T-helper 2 cell (primary cell): Measurements from ENCODE around the gene TIAM1.
A peak's percentile ranks its signal among the peaks of the same experiment; 100 is the strongest.

Source experiments
- DNase-seq, 5 experiments: peaks; one replicate each; pipeline versions ENCODE4 v3.0.0 to v3.0.0-alpha.2; 2012 to 2022

The TIAM1 gene

GRCh38 chr21:31354604-31355443, 10.8 kb upstream of the TIAM1 start:
- DNase-seq, result peak; percentile 16 to 97 (median 69)

GRCh38 chr21:31354122-31354521, 10.1 kb upstream of the TIAM1 start:
- DNase-seq, result no peak

- DNase-seq, result peak in 2 of 5 experiments; percentile 30 to 89
Observed at GRCh38 chr21:31352836-31353235, 8.8 kb upstream of the TIAM1 start.

- DNase-seq, result peak in 1 of 5 experiments; percentile 23
Observed at GRCh38 chr21:31351960-31352359, 7.9 kb upstream of the TIAM1 start.

- DNase-seq, result no peak
Observed at GRCh38 chr21:31351438-31351837, 7.4 kb upstream of the TIAM1 start.

- DNase-seq, result no peak
Observed at GRCh38 chr21:31349208-31349607, 5.1 kb upstream of the TIAM1 start.

- DNase-seq, result no peak
Observed at GRCh38 chr21:31348188-31348587, 4.1 kb upstream of the TIAM1 start.

GRCh38 chr21:31347435-31348032, 3.5 kb upstream of the TIAM1 start:
- no peak for DNase-seq

- no peak for DNase-seq
Observed at GRCh38 chr21:31346256-31346821, 2.3 kb upstream of the TIAM1 start.

- DNase-seq, result no peak
Observed at GRCh38 chr21:31345136-31345535, 1.1 kb upstream of the TIAM1 start.

- no peak for DNase-seq
Observed at GRCh38 chr21:31343030-31343510, 991 bp downstream of the TIAM1 start.

GRCh38 chr21:31342348-31342747, 1.7 kb downstream of the TIAM1 start:
- no peak for DNase-seq

- no peak for DNase-seq
Observed at GRCh38 chr21:31340942-31341487, 3.0 kb downstream of the TIAM1 start.

GRCh38 chr21:31340514-31340913, 3.5 kb downstream of the TIAM1 start:
- no peak for DNase-seq

GRCh38 chr21:31339721-31340120, 4.3 kb downstream of the TIAM1 start:
- no peak for DNase-seq

GRCh38 chr21:31338908-31339368, 5.1 kb downstream of the TIAM1 start:
- no peak for DNase-seq

GRCh38 chr21:31337996-31338907, 5.8 kb downstream of the TIAM1 start:
- DNase-seq, result no peak

- no peak for DNase-seq
Observed at GRCh38 chr21:31337086-31337485, 7.0 kb downstream of the TIAM1 start.

- DNase-seq, result no peak
Observed at GRCh38 chr21:31336739-31337040, 7.4 kb downstream of the TIAM1 start.

- no peak for DNase-seq
Observed at GRCh38 chr21:31335957-31336738, 7.9 kb downstream of the TIAM1 start.

GRCh38 chr21:31334648-31335121, 9.4 kb downstream of the TIAM1 start:
- no peak for DNase-seq
